Bronchus fibroblast of lung (primary cell): Measurements from ENCODE around the gene HAX1. TPM values are rescaled to one million over a fixed set of nuclear protein-coding genes. Genes with fewer than 3 reads are reported as not detected.

Experiments
- total RNA-seq: library from RNA; depleted of rRNA; stranded (reverse); fragments of >200 nt; gene quantifications from 2 replicates; pipeline ENCODE4 v1.2.3, GENCODE V29; 2015

HAX1 gene
- total RNA-seq: 143 and 159 TPM in 2 replicates

GRCh38 chr1:154272217-154272998, at the start of gene HAX1:
Gene HAX1 (plus strand): TSS chr1:154272629. CDS start chr1:154272724, 95 bp downstream.

GRCh38 chr1:154320882-154321608, 48.6 kb downstream of the HAX1 start, which contains the start of gene AQP10:
Gene AQP10 (plus strand): TSS chr1:154321093. CDS start chr1:154321156, 63 bp downstream.

GRCh38 chr1:154324669-154325582, 52.5 kb downstream of the HAX1 start, which contains the start of gene ATP8B2:
Gene ATP8B2 (plus strand): TSS chr1:154325525. CDS start chr1:154328142, 2,617 bp downstream.

Other genes with a start within 250 kb of the HAX1 start
- not detected in 2 replicates for gene NUP210L, start 117.6 kb upstream of the HAX1 start, total RNA-seq
- gene TPM3, start 80.5 kb upstream of the HAX1 start, total RNA-seq: 370 and 476 TPM in 2 replicates
- gene CFAP141, start 66.3 kb upstream of the HAX1 start, total RNA-seq: not detected in 2 replicates
- gene UBAP2L, start 51.7 kb upstream of the HAX1 start, total RNA-seq: 76.9 and 77.8 TPM in 2 replicates
- gene AQP10, start 48.5 kb downstream of the HAX1 start, total RNA-seq: not detected in 2 replicates
- 77.9 and 84.7 TPM in 2 replicates for gene ATP8B2, start 52.9 kb downstream of the HAX1 start, total RNA-seq
- gene IL6R, start 132.7 kb downstream of the HAX1 start, total RNA-seq: 2.1 and 3.7 TPM in 2 replicates
- not detected in 2 replicates for gene TDRD10, start 229.6 kb downstream of the HAX1 start, total RNA-seq
- gene SHE, start 229.8 kb downstream of the HAX1 start, total RNA-seq: not detected in 2 replicates